ENCODE measurements around the gene CCP110.

- TF ChIP-seq POLR2A (IDR thresholded peaks at IDR 0.05) (no peak), CTCF (IDR thresholded peaks at IDR 0.05) (peak; percentile 62 to 65 (median 64))
Measured at GRCh38 chr16:19601083-19601976, 77.6 kb downstream of the CCP110 start.
